SU-DHL-6 (cell line): ENCODE measurements around the gene OSCP1.

Experiments used
- H2AFZ ChIP-seq: fragments of 200-600 bp; sonication (generic); 2 replicates; pipeline ENCODE4 v1.6.1; 2014; ENCODE audit warnings: low read depth, mild to moderate bottlenecking, moderate library complexity, mixed read lengths, antibody characterized with exemption, low read length; ENCODE audit not compliant: severe bottlenecking
- H3F3A ChIP-seq: fragments of 200-600 bp; shearing (Covaris generic); 2 replicates; pipeline ENCODE4 v1.6.0; 2016; ENCODE audit warnings: antibody characterized with exemption, mild to moderate bottlenecking; ENCODE audit not compliant: insufficient read depth
- H3K27ac ChIP-seq: fragments of 200-600 bp; sonication (generic); 2 replicates; pipeline ENCODE4 v1.5.1; 2016; ENCODE audit warnings: low read depth, mild to moderate bottlenecking, low read length, moderate library complexity, mixed read lengths
- H3K27me3 ChIP-seq: fragments of 200-600 bp; sonication (generic), shearing (Covaris generic); 2 replicates; pipeline ENCODE4 v1.6.0; 2014; ENCODE audit warnings: mild to moderate bottlenecking, low read length
- H3K36me3 ChIP-seq: fragments of 200-600 bp; sonication (generic); 2 replicates; pipeline ENCODE4 v1.6.1; 2014; ENCODE audit warnings: mild to moderate bottlenecking, low read length, mixed read lengths
- H3K4me2 ChIP-seq: fragments of 300-600, 200-600 bp; shearing (Covaris generic), sonication (generic); 2 replicates; pipeline ENCODE4 v1.6.0; 2014; ENCODE audit warnings: low read length, low read depth, mild to moderate bottlenecking; ENCODE audit not compliant: poor library complexity, severe bottlenecking
- H3K4me3 ChIP-seq: fragments of 200-600 bp; sonication (generic); 2 replicates; pipeline ENCODE4 v1.5.1; 2014; ENCODE audit warnings: antibody characterized with exemption, low read length, mild to moderate bottlenecking, mixed read lengths; ENCODE audit not compliant: insufficient read depth, poor library complexity, severe bottlenecking
- H3K79me2 ChIP-seq: fragments of 200-600 bp; sonication (generic); 2 replicates; pipeline ENCODE4 v1.6.1; 2014; ENCODE audit warnings: mild to moderate bottlenecking, low read length, moderate library complexity; ENCODE audit not compliant: insufficient read depth
- H3K9ac ChIP-seq: fragments of 200-600 bp; sonication (generic); 2 replicates; pipeline ENCODE4 v1.7.0; 2014; ENCODE audit warnings: mild to moderate bottlenecking, low read length
- H3K9me2 ChIP-seq: fragments of 200-600 bp; sonication (generic); replicated peaks from 2 replicates; pipeline ENCODE4 v1.6.1; 2014; ENCODE audit warnings: low read length; ENCODE audit not compliant: insufficient read depth
- H3K9me3 ChIP-seq: fragments of 200-600 bp; sonication (generic); 2 replicates; pipeline ENCODE4 v1.6.1; 2014; ENCODE audit warnings: low read length, mixed read lengths; ENCODE audit not compliant: insufficient read depth
- H4K20me1 ChIP-seq: fragments of 200-600 bp; sonication (generic); 2 replicates; pipeline ENCODE4 v1.6.1; 2014; ENCODE audit warnings: low read depth, mild to moderate bottlenecking, antibody characterized with exemption, low read length, moderate library complexity, mixed read lengths
- EZH2phosphoT487 ChIP-seq: fragments of 200-600 bp; sonication (generic), shearing (Covaris generic); conservative IDR thresholded peaks from 2 replicates; pipeline ENCODE4 v1.6.1; 2018; ENCODE audit warnings: mild to moderate bottlenecking, antibody characterized with exemption, low read length, moderate library complexity, mixed read lengths
- TF ChIP-seq, protein P1 (sequence below): fragments of 200-600 bp; sonication (generic); IDR thresholded peaks from one replicate; pipeline ENCODE4 v1.5.1; 2017; ENCODE audit warnings: antibody characterized with exemption, mild to moderate bottlenecking, low read length, moderate library complexity; ENCODE audit not compliant: insufficient read depth, poor library complexity, severe bottlenecking

OSCP1 gene

DNA sequence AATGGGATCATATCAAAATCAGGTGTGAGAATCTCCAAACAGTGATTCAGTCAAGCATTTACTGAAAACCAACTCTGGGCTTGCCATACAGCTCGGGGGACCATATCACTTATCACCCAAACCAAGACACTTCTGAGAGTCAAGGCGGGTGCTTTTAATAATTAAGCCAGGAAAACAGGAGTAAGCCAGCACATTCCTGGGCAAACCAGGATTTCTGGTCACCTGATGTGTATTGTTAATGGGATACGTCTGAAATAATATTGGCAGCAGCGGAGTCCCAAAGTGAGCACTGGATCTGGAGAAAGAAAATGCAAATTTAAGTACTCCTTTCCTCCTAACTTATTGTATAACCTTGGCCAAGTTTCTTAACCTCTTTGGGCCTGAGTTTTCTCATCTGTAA, 17.6 kb downstream of the OSCP1 start:
- no peaks in the 10 kb centered on the region for H3K79me2 ChIP-seq
- no peak overlapping the region for H3K4me2 ChIP-seq
- H3K9me2 ChIP-seq: no peaks in the 10 kb centered on the region
- no peaks in the 10 kb centered on the region for H3K27me3 ChIP-seq
- H3K4me3 ChIP-seq: no peak overlapping the region
- H3K9me3 ChIP-seq: no peaks in the 10 kb centered on the region
- no peaks in the 10 kb centered on the region for H3K36me3 ChIP-seq
- H4K20me1 ChIP-seq: no peaks in the 10 kb centered on the region
- no peak overlapping the region for H3K9ac ChIP-seq
- H3K27ac ChIP-seq: no peak overlapping the region
- no peak for TF ChIP-seq EZH2phosphoT487
- TF ChIP-seq, protein P1, sequence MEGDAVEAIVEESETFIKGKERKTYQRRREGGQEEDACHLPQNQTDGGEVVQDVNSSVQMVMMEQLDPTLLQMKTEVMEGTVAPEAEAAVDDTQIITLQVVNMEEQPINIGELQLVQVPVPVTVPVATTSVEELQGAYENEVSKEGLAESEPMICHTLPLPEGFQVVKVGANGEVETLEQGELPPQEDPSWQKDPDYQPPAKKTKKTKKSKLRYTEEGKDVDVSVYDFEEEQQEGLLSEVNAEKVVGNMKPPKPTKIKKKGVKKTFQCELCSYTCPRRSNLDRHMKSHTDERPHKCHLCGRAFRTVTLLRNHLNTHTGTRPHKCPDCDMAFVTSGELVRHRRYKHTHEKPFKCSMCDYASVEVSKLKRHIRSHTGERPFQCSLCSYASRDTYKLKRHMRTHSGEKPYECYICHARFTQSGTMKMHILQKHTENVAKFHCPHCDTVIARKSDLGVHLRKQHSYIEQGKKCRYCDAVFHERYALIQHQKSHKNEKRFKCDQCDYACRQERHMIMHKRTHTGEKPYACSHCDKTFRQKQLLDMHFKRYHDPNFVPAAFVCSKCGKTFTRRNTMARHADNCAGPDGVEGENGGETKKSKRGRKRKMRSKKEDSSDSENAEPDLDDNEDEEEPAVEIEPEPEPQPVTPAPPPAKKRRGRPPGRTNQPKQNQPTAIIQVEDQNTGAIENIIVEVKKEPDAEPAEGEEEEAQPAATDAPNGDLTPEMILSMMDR: no peak
- H3F3A ChIP-seq: no peaks in the 10 kb centered on the region
- no peak overlapping the region for H2AFZ ChIP-seq

DNA sequence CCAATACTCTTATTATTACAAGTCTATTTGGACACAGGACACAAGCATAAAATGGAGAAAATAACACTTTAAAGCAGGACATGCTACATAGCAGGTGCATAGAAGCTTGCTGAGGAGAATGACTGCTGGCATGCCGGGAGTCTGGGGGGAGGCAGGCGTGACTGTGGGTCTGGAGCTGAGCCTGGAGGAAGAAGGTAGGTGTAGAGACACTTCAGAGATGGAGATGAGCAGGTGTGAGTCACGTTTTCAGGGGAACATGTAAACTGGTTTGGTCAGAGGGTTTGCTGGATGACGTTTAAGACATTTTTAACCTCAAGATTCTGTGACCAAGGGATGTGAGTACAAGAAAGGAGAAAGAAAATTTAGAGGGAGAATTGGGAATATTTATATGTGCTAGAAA, 24.5 kb downstream of the OSCP1 start:
- H3K79me2 ChIP-seq: no peaks in the 10 kb centered on the region
- no peak overlapping the region for H3K4me2 ChIP-seq
- TF ChIP-seq EZH2phosphoT487: no peak
- TF ChIP-seq, protein P1: no peak
- H3K9me2 ChIP-seq: no peaks in the 10 kb centered on the region
- H3K9me3 ChIP-seq: no peaks in the 10 kb centered on the region
- H3F3A ChIP-seq: no peaks in the 10 kb centered on the region
- no peak overlapping the region for H3K4me3 ChIP-seq
- no peak overlapping the region for H2AFZ ChIP-seq
- H3K36me3 ChIP-seq: no peaks in the 10 kb centered on the region
- H3K27me3 ChIP-seq: no peaks in the 10 kb centered on the region
- H4K20me1 ChIP-seq: no peaks in the 10 kb centered on the region
- H3K27ac ChIP-seq: no peak overlapping the region
- H3K9ac ChIP-seq: no peak overlapping the region

- H3K9ac ChIP-seq: no peak overlapping the region
- no peak overlapping the region for H2AFZ ChIP-seq
- H3F3A ChIP-seq: no peaks in the 10 kb centered on the region
- TF ChIP-seq, protein P1: no peak
- no peak for TF ChIP-seq EZH2phosphoT487
- no peaks in the 10 kb centered on the region for H4K20me1 ChIP-seq
- no peaks in the 10 kb centered on the region for H3K79me2 ChIP-seq
- no peaks in the 10 kb centered on the region for H3K9me2 ChIP-seq
- no peaks in the 10 kb centered on the region for H3K27me3 ChIP-seq
- H3K4me2 ChIP-seq: no peak overlapping the region
- no peaks in the 10 kb centered on the region for H3K36me3 ChIP-seq
- no peaks in the 10 kb centered on the region for H3K9me3 ChIP-seq
- H3K27ac ChIP-seq: no peak overlapping the region
- H3K4me3 ChIP-seq: no peak overlapping the region
Measured at GRCh38 chr1:36421649-36422048, 28.6 kb downstream of the OSCP1 start.
